Natural killer cell (primary cell): ENCODE data around the gene STH. TPM values are rescaled to one million over a fixed set of nuclear protein-coding genes. Genes with fewer than 3 reads are reported as not detected.

Source experiments
- ATAC-seq, 3 donors: fragments of 150-1000 bp in 2 of 3; fragments of 200-7000 bp in 1 of 3; cut with Tn5 transposase; 1 replicate in 1 of 3; 2 replicates in 2 of 3; pipeline ENCODE4 v1.10.0; 2021; ENCODE audit warnings: mild to moderate bottlenecking in 2 of 3, moderate library complexity in 2 of 3
- DNase-seq, 2 donors: peaks; one replicate each; pipeline versions ENCODE4 v3.0.0 to v3.0.0-alpha.2; 2013 to 2021; ENCODE audit warnings: mixed read lengths in 1 of 2
- H3K27ac ChIP-seq: one replicate; pipeline ENCODE4 v1.5.1; 2013; ENCODE audit warnings: mild to moderate bottlenecking, low read length
- H3K27me3 ChIP-seq: one replicate; pipeline ENCODE4 v1.6.1; 2013; ENCODE audit warnings: low read length; ENCODE audit not compliant: control insufficient read depth, insufficient read depth
- H3K36me3 ChIP-seq: one replicate; pipeline ENCODE4 v1.6.1; 2013; ENCODE audit warnings: low read length; ENCODE audit not compliant: control insufficient read depth, insufficient read depth
- H3K4me1 ChIP-seq: one replicate; pipeline ENCODE4 v1.6.1; 2013; ENCODE audit warnings: low read length; ENCODE audit not compliant: control insufficient read depth, insufficient read depth
- H3K4me3 ChIP-seq: one replicate; pipeline ENCODE4 v1.5.1; 2013; ENCODE audit warnings: low read length
- H3K9me3 ChIP-seq: one replicate; pipeline ENCODE4 v1.6.1; 2013; ENCODE audit warnings: low read length; ENCODE audit not compliant: control insufficient read depth, insufficient read depth
- H3K27ac Mint-ChIP-seq, 2 donors: one replicate each; pipeline ENCODE4 v1.8.0; 2022; ENCODE audit warnings: mild to moderate bottlenecking in 2 of 2, mixed read lengths in 2 of 2, moderate library complexity in 1 of 2
- H3K27me3 Mint-ChIP-seq, 2 donors: one replicate each; pipeline ENCODE4 v1.8.0; 2022; ENCODE audit warnings: low read depth in 2 of 2, mixed read lengths in 2 of 2
- H3K36me3 Mint-ChIP-seq: one replicate; pipeline ENCODE4 v1.8.0; 2022; ENCODE audit warnings: mixed read lengths
- H3K4me1 Mint-ChIP-seq, 2 donors: one replicate each; pipeline ENCODE4 v1.8.0; 2022; ENCODE audit warnings: mixed read lengths in 2 of 2
- H3K4me3 Mint-ChIP-seq: one replicate; pipeline ENCODE4 v1.8.0; 2022; ENCODE audit warnings: mild to moderate bottlenecking, moderate library complexity, mixed read lengths
- H3K9me3 Mint-ChIP-seq, 2 donors: one replicate each; pipeline ENCODE4 v1.8.0; 2022; ENCODE audit warnings: mixed read lengths in 2 of 2
- CTCF ChIP-seq: fragments of 200-600 bp; IDR thresholded peaks from one replicate; pipeline ENCODE4 v1.8.0; 2022; ENCODE audit warnings: antibody characterized with exemption
- WGBS: methylation state at CpG from one replicate; pipeline ENCODE4 v1.1.7; 2013; ENCODE audit warnings: missing lambda C conversion rate; ENCODE audit not compliant: insufficient coverage; 5-methylcytosine and 5-hydroxymethylcytosine counted together
- intact Hi-C: fragments of 100-400 bp; cut with micrococcal nuclease; formaldehyde crosslinking; loops from one replicate; pipeline ENCODE4 v1.14.2; 2022
- total RNA-seq, 4 donors: library from RNA; stranded (reverse); fragments of 120-200 nt in 1 of 4; gene quantifications; one replicate each; pipeline versions ENCODE4 v1.2.3 to v1.2.4, GENCODE V29; 2013 to 2022

STH gene
- total RNA-seq, 3 donors from 2014 or later (not counting 1 experiment from before 2014, with no cell fraction given): not detected

DNA sequence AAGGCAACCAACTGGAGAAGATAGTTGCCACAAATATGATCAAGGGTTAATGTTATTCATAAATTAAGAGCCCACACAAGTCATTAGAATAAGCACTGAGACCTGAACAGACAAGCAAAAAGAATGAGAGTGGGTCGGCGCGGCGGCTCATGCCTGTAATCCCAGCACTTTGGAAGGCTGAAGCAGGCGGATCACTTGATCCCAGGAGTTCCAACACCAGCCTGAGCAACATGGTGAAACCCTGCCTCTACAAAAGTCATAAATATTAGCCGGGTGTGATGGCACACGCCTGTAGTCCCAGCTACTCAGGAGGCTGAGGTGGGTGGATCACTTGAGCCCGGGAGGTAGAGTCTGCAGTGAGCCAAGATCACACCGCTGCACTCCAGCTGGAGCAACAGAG lies 40.7 kb upstream of the STH start:
- Mint-ChIP-seq H3K4me1 (no peaks in the 10 kb centered on the region), H3K27ac (no peak overlapping the region), H3K36me3 (no peaks in the 10 kb centered on the region), H3K4me3 (no peak overlapping the region), H3K9me3 (no peaks in the 10 kb centered on the region), H3K27me3 (peaks cover 8% of the 10 kb centered on the region in 2 donors)
- no peaks in the 10 kb centered on the region for H3K27me3 ChIP-seq
- H3K27ac ChIP-seq: no peak overlapping the region
- no peak overlapping the region for H3K4me3 ChIP-seq
- H3K36me3 ChIP-seq: no peaks in the 10 kb centered on the region
- DNase-seq (no peak), ATAC-seq (no peak)
- no peak for TF ChIP-seq CTCF
- intact Hi-C loops: no loop called here
- no peaks in the 10 kb centered on the region for H3K9me3 ChIP-seq
- whole genome bisulfite sequencing: 97% methylated on average over 9 of the region's 9 CpGs
- no peaks in the 10 kb centered on the region for H3K4me1 ChIP-seq

DNA sequence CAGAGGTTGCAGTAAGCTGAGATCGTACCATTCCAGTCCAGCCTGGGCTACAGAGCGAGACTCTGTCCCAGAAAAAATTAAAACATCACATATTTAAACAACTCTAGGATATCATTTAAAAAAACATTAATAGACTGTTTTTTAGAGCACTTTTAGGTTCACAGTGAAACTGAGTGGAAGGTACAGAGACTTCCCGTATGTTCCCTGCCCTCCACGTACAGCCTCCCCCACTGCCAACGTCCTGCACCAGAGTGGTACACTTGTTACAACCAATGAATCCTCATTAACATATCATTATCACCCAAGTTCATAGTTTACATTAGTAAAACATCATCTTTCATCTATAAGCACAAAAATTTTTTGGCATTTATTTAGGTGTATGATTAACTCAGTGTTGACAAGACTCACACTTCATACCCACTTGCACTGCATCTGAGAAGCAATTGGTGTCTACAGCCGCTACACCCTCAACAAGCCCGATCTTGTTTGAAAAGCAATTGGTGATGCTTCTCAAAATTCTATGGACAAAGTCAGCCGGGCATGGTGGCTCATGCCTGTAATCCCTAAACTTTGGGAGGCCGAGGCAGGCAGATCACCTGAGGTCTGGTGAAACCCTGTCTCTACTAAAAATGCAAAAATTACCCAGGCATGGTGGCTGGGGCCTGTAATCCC lies 39.9 kb upstream of the STH start:
- Histone ChIP-seq H3K4me1 (no peaks in the 10 kb centered on the region), H3K27ac (no peak overlapping the region), H3K9me3 (no peaks in the 10 kb centered on the region), H3K36me3 (no peaks in the 10 kb centered on the region), H3K4me3 (no peak overlapping the region), H3K27me3 (no peaks in the 10 kb centered on the region)
- DNase-seq (no peak), ATAC-seq (no peak)
- peaks cover 8 to 9% of the 10 kb centered on the region in 2 donors for H3K27me3 Mint-ChIP-seq
- no peak overlapping the region for H3K4me3 Mint-ChIP-seq
- no peaks in the 10 kb centered on the region for H3K9me3 Mint-ChIP-seq
- no peaks in the 10 kb centered on the region for H3K4me1 Mint-ChIP-seq
- no peak overlapping the region for H3K27ac Mint-ChIP-seq
- intact Hi-C loops: no loop called here
- 89% methylated on average over 9 of the region's 9 CpGs for WGBS
- no peak for TF ChIP-seq CTCF
- H3K36me3 Mint-ChIP-seq: no peaks in the 10 kb centered on the region

GRCh38 chr17:45960311-45960710 lies 38.7 kb upstream of the STH start:
- Histone ChIP-seq H3K4me1 (no peaks in the 10 kb centered on the region), H3K27me3 (no peaks in the 10 kb centered on the region), H3K9me3 (no peaks in the 10 kb centered on the region), H3K36me3 (no peaks in the 10 kb centered on the region), H3K4me3 (no peak overlapping the region), H3K27ac (no peak overlapping the region)
- Mint-ChIP-seq H3K4me1 (no peaks in the 10 kb centered on the region), H3K9me3 (no peaks in the 10 kb centered on the region), H3K36me3 (no peaks in the 10 kb centered on the region), H3K27ac (no peak overlapping the region), H3K27me3 (peaks cover 6 to 7% of the 10 kb centered on the region in 2 donors), H3K4me3 (no peak overlapping the region)
- DNase-seq (no peak), ATAC-seq (no peak)
- WGBS: 92% methylated on average over 3 of the region's 4 CpGs
- TF ChIP-seq CTCF: no peak
- intact Hi-C loops: no loop called here

GRCh38 chr17:45961206-45961605 lies 37.8 kb upstream of the STH start:
- H3K27me3 Mint-ChIP-seq: peaks cover 5 to 6% of the 10 kb centered on the region in 2 donors
- H3K36me3 Mint-ChIP-seq: no peaks in the 10 kb centered on the region
- Histone ChIP-seq H3K4me3 (no peak overlapping the region), H3K9me3 (no peaks in the 10 kb centered on the region), H3K27me3 (no peaks in the 10 kb centered on the region), H3K36me3 (no peaks in the 10 kb centered on the region), H3K4me1 (no peaks in the 10 kb centered on the region), H3K27ac (no peak overlapping the region)
- no peak overlapping the region for H3K4me3 Mint-ChIP-seq
- TF ChIP-seq CTCF: no peak
- no peak overlapping the region for H3K27ac Mint-ChIP-seq
- H3K4me1 Mint-ChIP-seq: no peaks in the 10 kb centered on the region
- no peak for ATAC-seq
- H3K9me3 Mint-ChIP-seq: no peaks in the 10 kb centered on the region
- 89% methylated on average over 6 of the region's 6 CpGs for WGBS
- no peak for DNase-seq
- intact Hi-C loops: no loop called here
